Fibroblast of lung (primary cell): ENCODE data around the gene ICA1. TPM values are rescaled to one million over a fixed set of nuclear protein-coding genes. Genes with fewer than 3 reads are reported as not detected.

ENCODE experiments used
- DNase-seq, 2 donors: peaks; one replicate each; pipeline versions ENCODE4 v3.0.0 to v3.0.0-alpha.2; 2010; ENCODE audit warnings: low read depth in 2 of 2
- H2AFZ ChIP-seq: 2 replicates; pipeline ENCODE4 v1.5.1; 2012; ENCODE audit warnings: low read length, control low read depth, inconsistent platforms
- H3K27ac ChIP-seq: 2 replicates; pipeline ENCODE4 v1.5.1; 2011; ENCODE audit warnings: low read length, control low read depth; ENCODE audit not compliant: insufficient read depth
- H3K27me3 ChIP-seq: 2 replicates; pipeline ENCODE4 v1.5.1; 2011; ENCODE audit warnings: mild to moderate bottlenecking, low read length; ENCODE audit not compliant: control insufficient read depth, insufficient read depth
- H3K36me3 ChIP-seq: 2 replicates; pipeline ENCODE4 v1.5.1; 2011; ENCODE audit warnings: low read length; ENCODE audit not compliant: control insufficient read depth, insufficient read depth
- H3K4me1 ChIP-seq: 2 replicates; pipeline ENCODE4 v1.5.1; 2011; ENCODE audit warnings: low read length; ENCODE audit not compliant: control insufficient read depth, insufficient read depth; ENCODE audit errors: extremely low read depth
- H3K4me2 ChIP-seq: 2 replicates; pipeline ENCODE4 v1.5.1; 2011; ENCODE audit warnings: low read length, control low read depth; ENCODE audit not compliant: insufficient read depth; ENCODE audit errors: extremely low read depth
- H3K4me3 ChIP-seq, 4 experiments: fragments of 200-600 bp in 1 of 4; sonication (generic) in 1 of 4; replicated peaks in 1 of 4; 2 replicates each; pipeline ENCODE4 v1.5.1; 2011 to 2016; ENCODE audit warnings: low read length in 4 of 4, low read depth in 3 of 4, mild to moderate bottlenecking in 3 of 4, control low read depth in 2 of 4, inconsistent platforms in 1 of 4, mixed read lengths in 1 of 4; ENCODE audit not compliant: insufficient read depth in 1 of 4; ENCODE audit errors: control extremely low read depth in 1 of 4
- H3K79me2 ChIP-seq: 2 replicates; pipeline ENCODE4 v1.5.1; 2012; ENCODE audit warnings: mild to moderate bottlenecking, low read length, inconsistent platforms; ENCODE audit not compliant: control insufficient read depth, insufficient read depth
- H3K9ac ChIP-seq: 2 replicates; pipeline ENCODE4 v1.5.1; 2011; ENCODE audit warnings: mild to moderate bottlenecking, low read length, control low read depth; ENCODE audit not compliant: insufficient read depth
- H3K9me3 ChIP-seq: 2 replicates; pipeline ENCODE4 v1.5.1; 2012; ENCODE audit warnings: low read depth, low read length; ENCODE audit not compliant: control insufficient read depth, insufficient read depth
- H4K20me1 ChIP-seq: 2 replicates; pipeline ENCODE4 v1.5.1; 2011; ENCODE audit warnings: low read length; ENCODE audit not compliant: control insufficient read depth, insufficient read depth; ENCODE audit errors: extremely low read depth
- CTCF ChIP-seq, 2 donors: IDR thresholded peaks in 1 of 2; conservative IDR thresholded peaks in 1 of 2; 1 replicate in 1 of 2; 2 replicates in 1 of 2; pipeline ENCODE4 v1.5.1; 2011 to 2012; ENCODE audit warnings: low read length in 2 of 2, control low read depth in 1 of 2, inconsistent platforms in 1 of 2, low read depth in 1 of 2, mild to moderate bottlenecking in 1 of 2
- EZH2 ChIP-seq: IDR thresholded peaks from 2 replicates; pipeline ENCODE4 v1.5.1; 2012; ENCODE audit warnings: low read length, control low read depth, mild to moderate bottlenecking; ENCODE audit errors: missing control alignments
- polyA plus RNA-seq, 2 donors: library from polyadenylated mRNA; depleted of rRNA in 1 of 2; stranded (reverse) in 1 of 2; unstranded in 1 of 2; fragments of >200 nt; gene quantifications; 2 replicates each; pipeline ENCODE4 v1.2.1, GENCODE V29; 2011 to 2012; ENCODE audit warnings: missing spikeins in 1 of 2
- total RNA-seq: library from RNA; depleted of rRNA; stranded (reverse); fragments of >200 nt; gene quantifications from 2 replicates; pipeline ENCODE4 v1.2.1, GENCODE V29; 2014

The ICA1 gene
- total and polyA plus RNA-seq, 2 donors (not counting 1 experiment from before 2014, with no cell fraction given), result 0.17 TPM; not detected in 1

GRCh38 chr7:8177109-8177933 lies 84.6 kb downstream of the ICA1 start:
- H3K79me2 ChIP-seq, result no peaks in the 10 kb centered on the region
- no peak overlapping the region for H2AFZ ChIP-seq

GRCh38 chr7:8176370-8177081 lies 85.4 kb downstream of the ICA1 start:
- H3K36me3 ChIP-seq, result no peaks in the 10 kb centered on the region
- no peak overlapping the region for H3K4me2 ChIP-seq
- no peak overlapping the region for H3K9ac ChIP-seq
- H3K27me3 ChIP-seq, result no peaks in the 10 kb centered on the region
- H3K4me1 ChIP-seq, result no peaks in the 10 kb centered on the region
- TF ChIP-seq EZH2 (no peak), CTCF (conservative IDR thresholded peaks at IDR 0.05 in 1 of 2, IDR thresholded peaks at IDR 0.05 in 1 of 2; ENCODE audit: low read depth in 1 of 2, low read length in 2 of 2) (no peak)
- no peak overlapping the region for H3K27ac ChIP-seq
- H4K20me1 ChIP-seq, result no peaks in the 10 kb centered on the region
- DNase-seq, result no peak
- no peak overlapping the region for H2AFZ ChIP-seq
- H3K79me2 ChIP-seq, result no peaks in the 10 kb centered on the region
- H3K9me3 ChIP-seq, result no peaks in the 10 kb centered on the region
- H3K4me3 ChIP-seq, result no peak overlapping the region

More at GRCh38 chr7:8177109-8177933, 84.6 kb downstream of the ICA1 start:
- no peaks in the 10 kb centered on the region for H4K20me1 ChIP-seq
- no peaks in the 10 kb centered on the region for H3K9me3 ChIP-seq
- no peak for DNase-seq
- no peak overlapping the region for H3K4me2 ChIP-seq
- H3K4me1 ChIP-seq, result no peaks in the 10 kb centered on the region
- H3K27me3 ChIP-seq, result no peaks in the 10 kb centered on the region
- TF ChIP-seq CTCF (conservative IDR thresholded peaks at IDR 0.05 in 1 of 2, IDR thresholded peaks at IDR 0.05 in 1 of 2; ENCODE audit: low read depth in 1 of 2, low read length in 2 of 2) (no peak), EZH2 (no peak)
- no peak overlapping the region for H3K4me3 ChIP-seq
- H3K36me3 ChIP-seq, result no peaks in the 10 kb centered on the region
- H3K9ac ChIP-seq, result no peak overlapping the region
- H3K27ac ChIP-seq, result no peak overlapping the region

- H3K27ac ChIP-seq, result no peak overlapping the region
- DNase-seq, result no peak
These were observed 86.0 kb downstream of the ICA1 start for GRCh38 chr7:8175929-8176369.

More at GRCh38 chr7:8175929-8176369, 86.0 kb downstream of the ICA1 start:
- H2AFZ ChIP-seq, result no peak overlapping the region
- H3K9ac ChIP-seq, result no peak overlapping the region
- no peaks in the 10 kb centered on the region for H3K79me2 ChIP-seq
- no peaks in the 10 kb centered on the region for H3K27me3 ChIP-seq
- H3K4me1 ChIP-seq, result no peaks in the 10 kb centered on the region
- TF ChIP-seq CTCF (conservative IDR thresholded peaks at IDR 0.05 in 1 of 2, IDR thresholded peaks at IDR 0.05 in 1 of 2; ENCODE audit: low read depth in 1 of 2, low read length in 2 of 2) (no peak), EZH2 (no peak)
- H3K36me3 ChIP-seq, result no peaks in the 10 kb centered on the region
- no peak overlapping the region for H3K4me3 ChIP-seq
- H4K20me1 ChIP-seq, result no peaks in the 10 kb centered on the region
- no peaks in the 10 kb centered on the region for H3K9me3 ChIP-seq
- no peak overlapping the region for H3K4me2 ChIP-seq
